HL-60 (cell line): ENCODE results near the gene GCK.
"Not testable (repeated sequence)": the region's sequence is repeated elsewhere in the genome, so short reads cannot be mapped to it uniquely, and the experiment has no call there.

Experiments used
- DNase-seq, 2 experiments: peaks; one replicate each; pipeline ENCODE4 v3.0.0-alpha.2; 2010 to 2020; ENCODE audit warnings: low read depth in 1 of 2, low spot score in 1 of 2
- H3K27ac ChIP-seq: fragments of 250-450 bp; sonication (Bioruptor Pico); replicated peaks from 2 replicates; pipeline ENCODE4 v1.5.1; 2020; ENCODE audit warnings: mild to moderate bottlenecking, moderate library complexity
- H3K27me3 ChIP-seq: fragments of 250-450 bp; sonication (Bioruptor Pico); 2 replicates; pipeline ENCODE4 v1.5.1; 2021; ENCODE audit warnings: mild to moderate bottlenecking, moderate library complexity; ENCODE audit not compliant: insufficient read depth, poor library complexity, severe bottlenecking
- H3K4me3 ChIP-seq: replicated peaks from 2 replicates; pipeline ENCODE4 v1.5.1; 2011; ENCODE audit warnings: mild to moderate bottlenecking, control low read depth, low read length; ENCODE audit not compliant: insufficient read depth
- GABPA ChIP-seq: IDR thresholded peaks from 2 replicates; pipeline ENCODE4 v1.6.1; 2012; ENCODE audit warnings: low read depth
- POLR2AphosphoS5 ChIP-seq: IDR thresholded peaks from 2 replicates; pipeline ENCODE4 v1.6.1; 2012; ENCODE audit warnings: low read depth
- REST ChIP-seq: IDR thresholded peaks from 2 replicates; pipeline ENCODE4 v1.6.1; 2012; ENCODE audit warnings: low read depth; ENCODE audit not compliant: insufficient replicate concordance
- SPI1 ChIP-seq: IDR thresholded peaks from 2 replicates; pipeline ENCODE4 v1.6.1; 2012; ENCODE audit warnings: low read depth, mild to moderate bottlenecking, borderline replicate concordance
- TF ChIP-seq, protein P1 (sequence below): IDR thresholded peaks from one replicate; pipeline ENCODE4 v1.5.1; 2011; ENCODE audit warnings: low read length, control low read depth, inconsistent platforms; ENCODE audit not compliant: insufficient read depth

GCK gene

DNA sequence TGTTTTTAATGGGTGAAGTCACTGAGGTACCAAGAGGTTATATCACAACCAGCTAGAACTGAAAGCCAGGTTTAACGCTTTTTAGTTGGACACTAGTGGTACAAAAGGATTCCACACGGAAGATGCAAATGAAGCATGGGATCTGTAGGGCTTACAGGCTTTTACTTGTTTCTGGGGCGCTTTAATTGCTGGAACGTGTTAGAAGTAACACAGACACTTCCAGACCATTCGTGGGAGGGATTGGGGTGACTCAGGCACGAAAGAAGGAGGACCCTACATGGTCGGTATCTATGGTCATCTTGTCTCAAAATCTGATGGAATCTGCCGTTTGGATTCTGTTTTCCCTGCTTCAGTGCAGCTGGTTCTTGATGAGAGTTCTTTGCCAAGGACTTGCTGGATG, 12.6 kb upstream of the GCK start:
- Histone ChIP-seq H3K4me3 (peak overlapping the region; percentile 99), H3K27me3 (no peaks in the 10 kb centered on the region), H3K27ac (no peak overlapping the region)
- DNase-seq, result no peak
- TF ChIP-seq GABPA (no peak), POLR2AphosphoS5 (no peak), SPI1 (no peak), REST (no peak)
- TF ChIP-seq, protein P1, sequence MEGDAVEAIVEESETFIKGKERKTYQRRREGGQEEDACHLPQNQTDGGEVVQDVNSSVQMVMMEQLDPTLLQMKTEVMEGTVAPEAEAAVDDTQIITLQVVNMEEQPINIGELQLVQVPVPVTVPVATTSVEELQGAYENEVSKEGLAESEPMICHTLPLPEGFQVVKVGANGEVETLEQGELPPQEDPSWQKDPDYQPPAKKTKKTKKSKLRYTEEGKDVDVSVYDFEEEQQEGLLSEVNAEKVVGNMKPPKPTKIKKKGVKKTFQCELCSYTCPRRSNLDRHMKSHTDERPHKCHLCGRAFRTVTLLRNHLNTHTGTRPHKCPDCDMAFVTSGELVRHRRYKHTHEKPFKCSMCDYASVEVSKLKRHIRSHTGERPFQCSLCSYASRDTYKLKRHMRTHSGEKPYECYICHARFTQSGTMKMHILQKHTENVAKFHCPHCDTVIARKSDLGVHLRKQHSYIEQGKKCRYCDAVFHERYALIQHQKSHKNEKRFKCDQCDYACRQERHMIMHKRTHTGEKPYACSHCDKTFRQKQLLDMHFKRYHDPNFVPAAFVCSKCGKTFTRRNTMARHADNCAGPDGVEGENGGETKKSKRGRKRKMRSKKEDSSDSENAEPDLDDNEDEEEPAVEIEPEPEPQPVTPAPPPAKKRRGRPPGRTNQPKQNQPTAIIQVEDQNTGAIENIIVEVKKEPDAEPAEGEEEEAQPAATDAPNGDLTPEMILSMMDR, result no peak

DNA sequence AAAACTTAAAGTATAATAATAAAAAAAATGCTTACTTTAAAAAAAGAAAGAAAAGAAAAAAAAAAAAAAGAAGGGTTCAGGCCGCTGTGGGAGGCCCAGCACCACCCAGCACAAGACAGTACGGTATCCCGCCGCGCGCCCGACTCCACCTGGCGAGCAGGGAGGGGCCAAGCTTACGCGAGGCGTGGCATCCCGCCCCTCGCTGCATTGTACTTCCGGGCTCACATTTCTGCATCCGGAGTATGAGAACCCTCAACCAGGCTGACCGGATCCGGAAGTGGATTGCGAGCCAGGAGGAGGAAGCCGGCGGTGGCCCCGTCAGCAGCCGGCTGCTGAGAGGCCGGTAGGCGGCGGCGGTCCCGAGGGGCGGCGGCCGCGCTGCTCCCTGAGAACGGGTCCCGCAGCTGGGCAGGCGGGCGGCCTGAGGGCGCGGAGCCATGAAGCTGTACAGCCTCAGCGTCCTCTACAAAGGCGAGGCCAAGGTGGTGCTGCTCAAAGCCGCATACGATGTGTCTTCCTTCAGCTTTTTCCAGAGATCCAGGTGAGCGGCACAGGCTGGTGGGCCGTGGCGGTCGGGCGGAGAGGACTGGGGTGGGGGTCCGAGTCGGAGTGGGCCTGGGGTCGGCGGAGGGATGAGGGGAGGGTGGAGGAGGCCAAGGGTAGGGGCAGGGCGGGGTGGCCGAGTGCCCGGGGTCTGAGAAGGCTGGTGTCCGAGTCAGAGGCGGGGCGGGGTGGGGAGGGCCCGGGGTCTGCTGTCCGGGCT, 11.6 kb upstream of the GCK start, which contains the start of gene YKT6:
YKT6 (plus strand) TSS at position 280 of the 763 bp plus-strand sequence; CDS start at position 438, 158 bp downstream.
- TF ChIP-seq SPI1 (peak; percentile 55; the same call in 1 of the 2 replicates), REST (peak; percentile 36), POLR2AphosphoS5 (peak; percentile 92), GABPA (peak; percentile 99)
- TF ChIP-seq, protein P1, result no peak
- Histone ChIP-seq H3K27ac (peak within 1 kb of the TSS; percentile 56), H3K4me3 (peak within 1 kb of the TSS; percentile 99), H3K27me3 (no peaks in the 10 kb centered on the region)
- peak; percentile 94 to 98 for DNase-seq

- H3K4me3 ChIP-seq, H3K27ac ChIP-seq, H3K27me3 ChIP-seq, DNase-seq: not testable (repeated sequence)
These were observed 10.9 kb upstream of the GCK start for GRCh38 chr7:44200163-44200562.

GRCh38 chr7:44197474-44197873, 8.2 kb upstream of the GCK start:
- no peak overlapping the region for H3K27ac ChIP-seq
- DNase-seq, result no peak
- TF ChIP-seq POLR2AphosphoS5, result no peak
- TF ChIP-seq SPI1, result no peak
- no peak for TF ChIP-seq GABPA
- TF ChIP-seq, protein P1, result no peak
- no peak for TF ChIP-seq REST
- no peak overlapping the region for H3K4me3 ChIP-seq
- no peaks in the 10 kb centered on the region for H3K27me3 ChIP-seq
